Brain microvascular endothelial cell (primary cell): ENCODE data around the gene MOK.

Source experiments
- DNase-seq: peaks from one replicate; pipeline ENCODE4 v3.0.0-alpha.2; 2020
- H3K27ac ChIP-seq: fragments of 250-450 bp; sonication (Bioruptor Pico); 2 replicates; pipeline ENCODE4 v1.5.1; 2020; ENCODE audit warnings: mild to moderate bottlenecking, moderate library complexity
- H3K27me3 ChIP-seq: fragments of 250-450 bp; sonication (Bioruptor Pico); replicated peaks from 2 replicates; pipeline ENCODE4 v1.5.1; 2020; ENCODE audit warnings: mild to moderate bottlenecking
- H3K36me3 ChIP-seq: fragments of 250-450 bp; sonication (Bioruptor Pico); replicated peaks from 2 replicates; pipeline ENCODE4 v1.5.1; 2020; ENCODE audit warnings: mild to moderate bottlenecking
- H3K4me3 ChIP-seq: 2 replicates; pipeline ENCODE4 v1.5.1; 2011; ENCODE audit warnings: low read depth, mild to moderate bottlenecking, control low read depth, low read length, moderate library complexity
- in situ Hi-C: cut with HindIII; loops from 2 replicates; pipeline ENCODE4 v1.10.0; 2017; ENCODE audit warnings: low sequenced_read_pairs, low pct_ligation_motif_present
- TF ChIP-seq, protein P1 (sequence below): IDR thresholded peaks from 2 replicates; pipeline ENCODE4 v1.5.1; 2011; ENCODE audit warnings: low read depth, mild to moderate bottlenecking, moderate library complexity, low read length, control low read depth, inconsistent platforms; ENCODE audit errors: missing control alignments

Gene MOK

DNA sequence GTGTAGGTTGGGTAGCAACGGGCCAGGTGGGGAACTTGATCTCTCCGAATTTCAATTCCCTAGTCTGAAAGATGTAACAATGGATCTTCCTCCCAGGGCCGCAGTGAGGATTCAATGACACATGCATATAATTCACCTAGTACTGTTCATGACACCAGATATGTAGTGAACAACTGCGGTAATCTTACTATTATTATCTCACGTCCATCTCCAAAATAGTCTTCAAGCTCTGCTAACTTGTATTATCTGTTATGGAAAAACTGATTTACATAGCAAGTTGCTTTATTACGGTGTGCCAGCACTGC lies 26.4 kb downstream of the MOK start:
- peaks cover 3% of the 10 kb centered on the region for H3K36me3 ChIP-seq
- peak overlapping the region; percentile 98 for H3K27ac ChIP-seq
- no peak for DNase-seq
- in situ Hi-C loops: no loop called here
- H3K27me3 ChIP-seq: no peaks in the 10 kb centered on the region
- TF ChIP-seq, protein P1, sequence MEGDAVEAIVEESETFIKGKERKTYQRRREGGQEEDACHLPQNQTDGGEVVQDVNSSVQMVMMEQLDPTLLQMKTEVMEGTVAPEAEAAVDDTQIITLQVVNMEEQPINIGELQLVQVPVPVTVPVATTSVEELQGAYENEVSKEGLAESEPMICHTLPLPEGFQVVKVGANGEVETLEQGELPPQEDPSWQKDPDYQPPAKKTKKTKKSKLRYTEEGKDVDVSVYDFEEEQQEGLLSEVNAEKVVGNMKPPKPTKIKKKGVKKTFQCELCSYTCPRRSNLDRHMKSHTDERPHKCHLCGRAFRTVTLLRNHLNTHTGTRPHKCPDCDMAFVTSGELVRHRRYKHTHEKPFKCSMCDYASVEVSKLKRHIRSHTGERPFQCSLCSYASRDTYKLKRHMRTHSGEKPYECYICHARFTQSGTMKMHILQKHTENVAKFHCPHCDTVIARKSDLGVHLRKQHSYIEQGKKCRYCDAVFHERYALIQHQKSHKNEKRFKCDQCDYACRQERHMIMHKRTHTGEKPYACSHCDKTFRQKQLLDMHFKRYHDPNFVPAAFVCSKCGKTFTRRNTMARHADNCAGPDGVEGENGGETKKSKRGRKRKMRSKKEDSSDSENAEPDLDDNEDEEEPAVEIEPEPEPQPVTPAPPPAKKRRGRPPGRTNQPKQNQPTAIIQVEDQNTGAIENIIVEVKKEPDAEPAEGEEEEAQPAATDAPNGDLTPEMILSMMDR: no peak
- no peak overlapping the region for H3K4me3 ChIP-seq

DNA sequence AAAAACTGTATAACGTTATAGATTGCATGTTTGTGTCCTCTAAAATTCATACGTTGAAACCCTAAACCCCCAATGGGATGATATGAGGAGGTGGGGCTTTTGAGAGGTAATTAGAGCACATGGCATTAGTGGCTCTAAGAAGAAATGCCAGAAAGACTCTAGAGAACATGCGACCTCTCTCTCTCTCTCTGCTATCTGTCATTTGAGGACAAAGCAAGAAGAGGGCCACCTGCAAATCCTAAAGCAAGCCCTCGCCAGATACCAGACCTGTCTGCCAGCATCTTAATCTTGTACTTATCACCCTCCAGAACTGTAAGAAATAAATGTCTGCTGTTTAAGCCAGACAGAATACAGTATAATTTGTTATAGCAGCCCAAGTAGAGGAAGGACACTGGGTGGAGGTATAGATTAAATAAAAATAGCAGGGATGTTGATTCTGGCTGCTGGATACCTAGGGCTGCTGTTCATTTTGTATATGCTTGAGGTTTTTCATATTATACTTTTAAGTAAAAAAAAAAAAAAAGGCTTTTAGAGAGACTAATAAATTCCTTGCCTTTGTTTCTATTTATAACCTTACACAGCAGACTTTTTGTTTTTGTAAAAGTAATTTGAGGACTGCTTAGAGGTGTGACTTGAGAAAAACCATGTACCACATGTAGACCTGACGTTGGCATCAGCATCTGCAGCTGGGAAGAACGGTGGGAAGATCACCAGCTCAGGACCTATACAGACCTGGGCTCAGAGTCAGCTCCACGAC lies 26.9 kb downstream of the MOK start:
- H3K36me3 ChIP-seq: peaks cover 3% of the 10 kb centered on the region
- H3K4me3 ChIP-seq: no peak overlapping the region
- no peak for DNase-seq
- peak overlapping the region; percentile 98 for H3K27ac ChIP-seq
- in situ Hi-C loops: no loop called here
- TF ChIP-seq, protein P1: no peak
- H3K27me3 ChIP-seq: no peaks in the 10 kb centered on the region

DNA sequence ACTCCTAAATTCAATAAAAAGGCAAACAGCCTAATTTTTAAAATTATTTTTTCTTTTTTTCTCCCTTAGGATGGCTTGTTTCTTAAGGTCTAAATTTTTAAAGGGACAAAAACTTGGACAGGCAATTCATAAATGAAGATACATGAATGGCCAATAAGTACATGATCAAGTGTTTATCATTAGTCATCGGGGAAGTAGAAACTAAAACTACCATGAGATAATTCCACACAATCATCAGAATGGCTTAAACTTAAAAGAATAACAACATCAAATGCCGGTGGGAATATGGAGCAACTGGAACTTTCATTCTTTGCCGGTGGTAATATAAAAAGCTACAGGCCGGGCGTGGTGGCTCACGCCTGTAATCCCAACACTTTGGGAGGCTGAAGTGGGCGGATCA lies 29.1 kb downstream of the MOK start:
- Histone ChIP-seq H3K27me3 (no peaks in the 10 kb centered on the region), H3K27ac (peak overlapping the region; percentile 22), H3K4me3 (no peak overlapping the region), H3K36me3 (no peaks in the 10 kb centered on the region)
- DNase-seq: no peak
- TF ChIP-seq, protein P1: no peak
- in situ Hi-C loops: no loop called here

DNA sequence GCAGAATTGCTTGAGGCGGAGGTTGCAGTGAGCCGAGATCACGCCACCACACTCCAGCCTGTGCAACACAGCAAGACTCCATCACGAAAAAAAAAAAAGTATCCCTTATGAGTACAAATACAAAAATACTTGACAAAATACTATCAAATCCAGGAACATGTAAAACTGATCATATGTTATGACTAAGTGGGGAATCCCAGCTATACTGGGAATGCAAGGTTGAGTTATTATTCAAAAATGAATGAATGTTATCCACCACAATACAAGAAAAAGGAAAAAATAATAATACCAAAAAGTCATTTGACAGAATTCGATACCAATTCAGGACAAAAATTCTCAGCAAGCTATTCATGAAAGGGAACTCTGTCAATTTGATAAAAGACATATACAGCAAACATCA lies 32.6 kb downstream of the MOK start:
- Histone ChIP-seq H3K27ac (peak overlapping the region; percentile 93), H3K36me3 (no peaks in the 10 kb centered on the region), H3K4me3 (no peak overlapping the region), H3K27me3 (no peaks in the 10 kb centered on the region)
- TF ChIP-seq, protein P1: no peak
- in situ Hi-C loops: no loop called here
- DNase-seq: no peak

DNA sequence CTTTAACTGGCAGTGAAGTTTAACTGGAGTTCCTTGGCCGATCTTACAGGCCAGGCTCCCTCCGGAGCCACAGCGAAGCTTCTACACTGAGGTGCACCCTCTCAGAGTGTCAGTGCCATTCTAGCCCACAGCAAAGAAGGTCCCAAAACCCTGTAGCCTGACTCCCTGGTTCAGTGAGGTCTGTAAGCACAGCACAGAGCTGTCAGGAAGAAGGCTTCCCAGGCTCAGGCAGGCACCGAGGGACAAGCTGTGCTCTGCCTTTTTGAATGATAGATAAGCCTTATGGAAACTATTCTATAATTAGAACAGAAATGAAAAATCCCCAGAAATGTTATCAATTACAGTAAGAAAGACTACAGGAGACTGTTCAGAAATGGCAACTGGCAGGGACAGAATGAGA lies 40.2 kb downstream of the MOK start:
- TF ChIP-seq, protein P1: no peak
- H3K4me3 ChIP-seq: no peak overlapping the region
- no peak for DNase-seq
- no peaks in the 10 kb centered on the region for H3K36me3 ChIP-seq
- no peak overlapping the region for H3K27ac ChIP-seq
- in situ Hi-C loops: no loop called here
- H3K27me3 ChIP-seq: no peaks in the 10 kb centered on the region

DNA sequence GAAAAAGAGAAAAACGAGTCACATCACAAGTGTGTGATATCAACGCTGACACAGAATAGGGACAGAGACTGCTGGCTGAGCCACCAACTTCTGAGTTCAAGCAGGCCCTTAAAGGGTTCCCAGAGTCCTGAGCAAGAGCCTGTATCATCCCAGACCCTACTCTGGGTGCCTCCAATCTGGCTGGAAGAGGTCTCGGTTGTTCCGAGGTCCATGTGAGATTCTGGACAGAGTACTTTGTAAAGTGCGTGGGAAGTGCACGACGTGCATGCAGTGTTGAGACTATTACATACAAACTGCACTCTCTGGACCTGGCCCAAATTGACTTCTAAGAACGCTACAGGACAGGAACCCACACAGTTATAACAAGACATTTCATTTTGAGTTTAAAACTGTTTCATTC lies 40.6 kb downstream of the MOK start:
- H3K36me3 ChIP-seq: no peaks in the 10 kb centered on the region
- in situ Hi-C loops: no loop called here
- no peak overlapping the region for H3K27ac ChIP-seq
- H3K4me3 ChIP-seq: no peak overlapping the region
- TF ChIP-seq, protein P1: no peak
- no peak for DNase-seq
- H3K27me3 ChIP-seq: no peaks in the 10 kb centered on the region
